ENCODE results near the gene FABP1. TPM values are rescaled to one million over a fixed set of nuclear protein-coding genes. Genes with fewer than 3 reads are reported as not detected.

Gene FABP1
- total RNA-seq, result not detected in 2 replicates

DNA sequence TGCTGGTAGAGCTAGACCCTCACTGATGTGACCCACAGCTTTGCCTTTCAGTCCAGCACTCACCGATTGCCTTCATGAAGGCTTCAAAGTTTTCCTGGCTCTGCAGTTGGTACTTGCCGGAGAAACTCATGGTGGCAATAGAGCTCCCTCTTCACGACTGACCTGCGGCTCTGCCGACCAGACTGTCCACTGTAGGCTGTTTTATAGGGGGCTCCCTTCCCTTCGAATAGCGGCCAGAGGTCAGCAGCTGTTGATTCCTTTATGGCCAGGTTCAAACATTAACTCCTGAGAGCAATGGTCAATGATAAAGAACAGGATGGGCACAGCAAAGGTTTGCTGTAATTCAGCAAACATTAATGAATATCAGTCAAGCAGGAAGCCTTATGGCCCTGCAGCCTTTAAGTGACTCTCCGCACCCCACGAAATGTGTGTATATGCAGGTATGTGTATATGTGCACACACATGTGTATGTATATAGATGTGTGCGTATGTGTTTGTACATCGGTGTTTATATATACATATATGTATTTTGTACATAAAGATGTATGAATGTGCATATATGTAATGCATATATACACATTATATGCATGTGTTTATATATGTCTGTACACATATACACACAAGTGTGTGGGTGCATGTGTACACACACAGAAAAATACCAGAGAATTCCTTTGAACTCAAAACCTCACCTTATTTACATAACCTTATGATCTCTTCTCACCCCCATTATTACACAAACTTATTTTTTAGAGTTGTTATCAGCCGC, at the start of gene FABP1:
FABP1 (minus strand) TSS at position 175 of the 766 bp plus-strand sequence; CDS start at position 130, 45 bp downstream.

Other genes with a start within 250 kb of the FABP1 start
- gene RNU2-63P, start 111.5 kb downstream of the FABP1 start, total RNA-seq, result 10.1 and 284 TPM in 2 replicates
- 14.6 and 15.4 TPM in 2 replicates for gene KRCC1, start 72.3 kb downstream of the FABP1 start, total RNA-seq
- not detected in 2 replicates for gene SMYD1, start 60.2 kb downstream of the FABP1 start, total RNA-seq
- 0.09 and 2.4 TPM in 2 replicates for gene THNSL2, start 42.3 kb upstream of the FABP1 start, total RNA-seq